ENCODE results near the gene PSMD13. TPM values are rescaled to one million over a fixed set of nuclear protein-coding genes. Genes with fewer than 3 reads are reported as not detected.

Gene PSMD13
- total RNA-seq, 4 donors from 2014 or later: 85.8 to 114 (median 93.5) TPM

DNA sequence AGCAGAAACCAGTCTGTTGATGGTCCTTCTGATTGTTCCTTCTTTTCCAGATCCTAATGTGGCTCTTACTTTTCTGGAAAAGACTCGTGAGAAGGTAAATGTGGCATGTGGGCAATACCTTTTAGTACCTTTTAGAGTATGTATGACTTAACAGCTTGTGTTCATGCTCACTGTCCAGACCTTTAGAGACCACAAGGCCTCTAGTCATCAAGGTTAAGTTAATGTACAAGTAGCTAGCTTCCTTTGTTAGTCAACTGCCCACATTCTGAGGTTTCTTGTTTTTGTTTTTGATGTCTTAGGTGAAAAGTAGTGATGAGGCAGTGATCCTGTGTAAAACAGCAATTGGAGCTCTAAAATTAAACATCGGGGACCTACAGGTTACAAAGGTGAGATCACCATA lies 7.6 kb downstream of the PSMD13 start:
- no peaks in the 10 kb centered on the region for H3K4me1 ChIP-seq
- TF ChIP-seq, protein P1, sequence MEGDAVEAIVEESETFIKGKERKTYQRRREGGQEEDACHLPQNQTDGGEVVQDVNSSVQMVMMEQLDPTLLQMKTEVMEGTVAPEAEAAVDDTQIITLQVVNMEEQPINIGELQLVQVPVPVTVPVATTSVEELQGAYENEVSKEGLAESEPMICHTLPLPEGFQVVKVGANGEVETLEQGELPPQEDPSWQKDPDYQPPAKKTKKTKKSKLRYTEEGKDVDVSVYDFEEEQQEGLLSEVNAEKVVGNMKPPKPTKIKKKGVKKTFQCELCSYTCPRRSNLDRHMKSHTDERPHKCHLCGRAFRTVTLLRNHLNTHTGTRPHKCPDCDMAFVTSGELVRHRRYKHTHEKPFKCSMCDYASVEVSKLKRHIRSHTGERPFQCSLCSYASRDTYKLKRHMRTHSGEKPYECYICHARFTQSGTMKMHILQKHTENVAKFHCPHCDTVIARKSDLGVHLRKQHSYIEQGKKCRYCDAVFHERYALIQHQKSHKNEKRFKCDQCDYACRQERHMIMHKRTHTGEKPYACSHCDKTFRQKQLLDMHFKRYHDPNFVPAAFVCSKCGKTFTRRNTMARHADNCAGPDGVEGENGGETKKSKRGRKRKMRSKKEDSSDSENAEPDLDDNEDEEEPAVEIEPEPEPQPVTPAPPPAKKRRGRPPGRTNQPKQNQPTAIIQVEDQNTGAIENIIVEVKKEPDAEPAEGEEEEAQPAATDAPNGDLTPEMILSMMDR (IDR thresholded peaks at IDR 0.05): no peak
- TF ChIP-seq POLR2AphosphoS5 (IDR thresholded peaks at IDR 0.05) (no peak), EP300 (IDR thresholded peaks at IDR 0.05) (no peak), POLR2A (IDR thresholded peaks at IDR 0.05) (no peak)
- H3K27ac ChIP-seq: no peak overlapping the region
- H3K36me3 ChIP-seq: peaks cover 4 to 99% of the 10 kb centered on the region in 2 donors
- ATAC-seq: no peak
- no peaks in the 10 kb centered on the region for H3K27me3 ChIP-seq
- 78 to 85% methylated on average over 2 of the region's 2 CpGs for WGBS, 2 donors (ENCODE audit: low coverage in 1 of 2)
- no peaks in the 10 kb centered on the region for H3K9me3 ChIP-seq
- no peak overlapping the region for H3K4me3 ChIP-seq

- TF ChIP-seq POLR2A (IDR thresholded peaks at IDR 0.05) (no peak), POLR2AphosphoS5 (IDR thresholded peaks at IDR 0.05) (no peak), EP300 (IDR thresholded peaks at IDR 0.05) (no peak)
- TF ChIP-seq, protein P1 (IDR thresholded peaks at IDR 0.05): no peak
- H3K4me1 ChIP-seq: no peaks in the 10 kb centered on the region
- no peak overlapping the region for H3K4me3 ChIP-seq
- WGBS, 2 donors (ENCODE audit: low coverage in 1 of 2): 84% methylated on average over 6 to 7 of the region's 8 CpGs
- H3K27ac ChIP-seq: no peak overlapping the region
- no peaks in the 10 kb centered on the region for H3K9me3 ChIP-seq
- no peaks in the 10 kb centered on the region for H3K27me3 ChIP-seq
- no peak for ATAC-seq
- H3K36me3 ChIP-seq: peaks cover 8 to 100% of the 10 kb centered on the region in 2 donors
Measured at GRCh38 chr11:249062-249461, 12.3 kb downstream of the PSMD13 start.

- Histone ChIP-seq H3K9me3 (no peaks in the 10 kb centered on the region), H3K36me3 (peaks cover 8 to 88% of the 10 kb centered on the region in 2 donors), H3K27me3 (no peaks in the 10 kb centered on the region), H3K4me1 (no peaks in the 10 kb centered on the region), H3K4me3 (no peak overlapping the region), H3K27ac (no peak overlapping the region)
- TF ChIP-seq, protein P1 (IDR thresholded peaks at IDR 0.05): no peak
- TF ChIP-seq POLR2AphosphoS5 (IDR thresholded peaks at IDR 0.05) (no peak), POLR2A (IDR thresholded peaks at IDR 0.05) (no peak), EP300 (IDR thresholded peaks at IDR 0.05) (no peak)
- 76 to 86% methylated on average over 1 to 3 of the region's 5 CpGs for WGBS, 2 donors (ENCODE audit: low coverage in 1 of 2)
- ATAC-seq: no peak
Measured at GRCh38 chr11:250274-250673, 13.5 kb downstream of the PSMD13 start.

DNA sequence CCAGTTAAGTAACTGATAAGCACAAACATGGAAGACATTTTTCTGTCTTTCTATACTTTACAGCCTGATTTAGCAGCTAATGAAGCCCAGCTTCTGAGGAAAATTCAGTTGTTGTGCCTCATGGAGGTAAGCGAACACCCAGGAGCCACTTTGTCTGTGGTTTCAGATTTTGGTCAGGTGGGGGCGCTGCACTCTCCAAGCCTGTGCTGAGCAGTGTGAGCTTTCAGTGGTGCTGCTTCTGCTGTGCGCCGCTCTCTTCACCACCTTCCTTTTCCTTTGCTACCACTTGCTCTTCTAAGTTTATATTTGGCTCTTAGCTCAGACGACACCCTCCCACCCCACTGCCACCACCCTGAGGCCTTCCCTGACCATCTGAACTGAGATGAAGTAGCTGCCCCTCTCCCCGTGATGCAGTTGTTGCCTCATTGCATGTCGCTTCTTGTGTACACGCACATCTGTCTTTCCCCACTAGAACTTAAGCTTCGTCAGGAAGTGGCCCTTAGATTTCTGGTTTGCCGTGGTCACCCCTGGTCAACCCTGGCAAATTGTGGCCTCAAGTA lies 14.0 kb downstream of the PSMD13 start:
- peak; percentile 73 for ATAC-seq
- H3K36me3 ChIP-seq: peaks cover 8 to 82% of the 10 kb centered on the region in 2 donors
- 65 to 67% methylated on average over 9 to 10 of the region's 10 CpGs for WGBS, 2 donors (ENCODE audit: low coverage in 1 of 2)
- no peak overlapping the region for H3K4me3 ChIP-seq
- H3K9me3 ChIP-seq: no peaks in the 10 kb centered on the region
- H3K27ac ChIP-seq: no peak overlapping the region
- no peaks in the 10 kb centered on the region for H3K4me1 ChIP-seq
- TF ChIP-seq POLR2AphosphoS5 (IDR thresholded peaks at IDR 0.05): no peak
- TF ChIP-seq, protein P1 (IDR thresholded peaks at IDR 0.05): peak in 3 of 4 experiments; percentile 53 to 73 (median 65)
- no peaks in the 10 kb centered on the region for H3K27me3 ChIP-seq

- H3K9me3 ChIP-seq: no peaks in the 10 kb centered on the region
- no peak for ATAC-seq
- no peak for TF ChIP-seq EP300 (IDR thresholded peaks at IDR 0.05)
- TF ChIP-seq, protein P1 (IDR thresholded peaks at IDR 0.05): no peak
- TF ChIP-seq POLR2A (IDR thresholded peaks at IDR 0.05): no peak
- no peak for TF ChIP-seq POLR2AphosphoS5 (IDR thresholded peaks at IDR 0.05)
- no peaks in the 10 kb centered on the region for H3K27me3 ChIP-seq
- 53 to 78% methylated on average over 5 to 6 of the region's 10 CpGs for WGBS, 2 donors (ENCODE audit: low coverage in 1 of 2)
- H3K36me3 ChIP-seq: peaks cover 8 to 75% of the 10 kb centered on the region in 2 donors
- no peak overlapping the region for H3K27ac ChIP-seq
- no peaks in the 10 kb centered on the region for H3K4me1 ChIP-seq
- H3K4me3 ChIP-seq: no peak overlapping the region
Measured at GRCh38 chr11:251550-251949, 14.8 kb downstream of the PSMD13 start.
